K562 (cell line): ENCODE results near the gene ASB10. TPM values are rescaled to one million over a fixed set of nuclear protein-coding genes. Genes with fewer than 3 reads are reported as not detected.

ENCODE experiments used
- AFF4 ChIP-seq: sonication (generic); formaldehyde crosslinking; IDR thresholded peaks from 2 replicates; pipeline ENCODE4 v1.8.0; 2023; ENCODE audit warnings: mild to moderate bottlenecking, missing genetic modification reagents
- ATF1 ChIP-seq, 2 experiments: fragments of 450-650 bp in 1 of 2; IDR thresholded peaks; 2 replicates each; pipeline ENCODE4 v1.6.1; 2016; ENCODE audit warnings: missing compliant biosample characterization in 1 of 2, missing genetic modification characterization in 1 of 2
- HMGXB4 ChIP-seq: sonication (generic); formaldehyde crosslinking; IDR thresholded peaks from 2 replicates; pipeline ENCODE4 v1.8.1; 2023; ENCODE audit warnings: mild to moderate bottlenecking, missing genetic modification reagents
- NCOA1 ChIP-seq: fragments of 450-650 bp; IDR thresholded peaks from 2 replicates; pipeline ENCODE4 v1.6.1; 2016; ENCODE audit warnings: low read depth
- SIX5 ChIP-seq, 2 experiments: IDR thresholded peaks; 2 replicates each; pipeline ENCODE4 v1.6.1; 2011; ENCODE audit warnings: low read length in 2 of 2, borderline replicate concordance in 1 of 2, low read depth in 1 of 2, mild to moderate bottlenecking in 1 of 2, moderate library complexity in 1 of 2; ENCODE audit not compliant: insufficient read depth in 1 of 2
- THRA ChIP-seq: fragments of 450-650 bp; IDR thresholded peaks from 2 replicates; pipeline ENCODE4 v1.6.1; 2017; ENCODE audit warnings: mild to moderate bottlenecking, moderate library complexity
- ZNF146 ChIP-seq: IDR thresholded peaks from one replicate; pipeline ENCODE4 v1.6.1; 2018; ENCODE audit warnings: missing compliant biosample characterization; ENCODE audit not compliant: unreplicated experiment
- ZNF318 ChIP-seq, 2 experiments: fragments of 450-650 bp; IDR thresholded peaks; 2 replicates each; pipeline ENCODE4 v1.6.1; 2016; ENCODE audit warnings: mild to moderate bottlenecking in 2 of 2, borderline replicate concordance in 1 of 2, low read depth in 1 of 2, moderate library complexity in 1 of 2
- ZNF79 ChIP-seq: fragments of 250-450 bp; sonication (Bioruptor Pico); IDR thresholded peaks from 2 replicates; pipeline ENCODE4 v1.4.0; 2020; ENCODE audit warnings: low read depth, mild to moderate bottlenecking, moderate library complexity
- polyA plus RNA-seq, 8 experiments: library from polyadenylated mRNA; depleted of rRNA in 4 of 8; stranded (reverse) in 5 of 8; unstranded in 3 of 8; fragments of >200 nt; fragmentation: Nextera tagmentation in 2 of 8; fragmentation: Illumina TruSeq in 1 of 8; extraction: Ambion mirVana in 2 of 8; extraction: Trizol in 1 of 8; gene quantifications; 2 replicates each; pipeline versions ENCODE4 v1.2.1 to v1.2.3, GENCODE V29; 2011 to 2014; ENCODE audit warnings: inconsistent platforms in 1 of 8, missing spikeins in 1 of 8
- total RNA-seq, 7 experiments: library from RNA; depleted of rRNA in 6 of 7; stranded (reverse); fragments of >200 nt in 6 of 7; fragmentation: Illumina TruSeq in 2 of 7; extraction: Trizol in 2 of 7; gene quantifications; 2 replicates each; pipeline versions ENCODE4 v1.2.1 to v1.2.3, GENCODE V29; 2011 to 2021; ENCODE audit warnings: low replicate concordance in 1 of 7

ASB10 gene
- total and polyA plus RNA-seq, 9 of the 15 experiments (the other 6 are each of a cell fraction or from before 2014, with no cell fraction given), result not detected

- no peak for TF ChIP-seq HMGXB4 (CRISPR knock-in tag)
- TF ChIP-seq SIX5 (IDR thresholded peaks at IDR 0.05; ENCODE audit: borderline replicate concordance in 1 of 2, insufficient read depth in 1 of 2, low read depth in 1 of 2, low read length in 2 of 2), result no peak; a peak in 1 of 4 replicates
- TF ChIP-seq ATF1 (CRISPR knock-in tag; IDR thresholded peaks at IDR 0.05), result no peak
- peak; percentile 62 for TF ChIP-seq ATF1 (tag; IDR thresholded peaks at IDR 0.05)
- TF ChIP-seq ZNF318 (IDR thresholded peaks at IDR 0.05; ENCODE audit: borderline replicate concordance in 1 of 2, low read depth in 1 of 2), result no peak
- no peak for TF ChIP-seq ZNF146 (CRISPR knock-in tag)
- TF ChIP-seq THRA, result no peak
- TF ChIP-seq AFF4, result peak; percentile 83; the same call in 1 of the 2 replicates
- TF ChIP-seq NCOA1, result no peak
- no peak for TF ChIP-seq ZNF79 (CRISPR knock-in tag)
Observed at GRCh38 chr7:151232091-151232916, 45.3 kb upstream of the ASB10 start, which contains the start of gene CHPF2 (continued).
